Activated effector memory CD4-positive, alpha-beta T cell treated with anti-CD3 and anti-CD28 coated beads, Interleukin-2, amount 50 U/mL, for 16 hours (primary cell): ENCODE results near the gene SPATA32.
"Not testable (repeated sequence)": the region's sequence is repeated elsewhere in the genome, so short reads cannot be mapped to it uniquely, and the experiment has no call there.

Experiments used
- DNase-seq: peaks from one replicate; pipeline ENCODE4 v3.0.0-alpha.2; 2020

SPATA32 gene, protein sequence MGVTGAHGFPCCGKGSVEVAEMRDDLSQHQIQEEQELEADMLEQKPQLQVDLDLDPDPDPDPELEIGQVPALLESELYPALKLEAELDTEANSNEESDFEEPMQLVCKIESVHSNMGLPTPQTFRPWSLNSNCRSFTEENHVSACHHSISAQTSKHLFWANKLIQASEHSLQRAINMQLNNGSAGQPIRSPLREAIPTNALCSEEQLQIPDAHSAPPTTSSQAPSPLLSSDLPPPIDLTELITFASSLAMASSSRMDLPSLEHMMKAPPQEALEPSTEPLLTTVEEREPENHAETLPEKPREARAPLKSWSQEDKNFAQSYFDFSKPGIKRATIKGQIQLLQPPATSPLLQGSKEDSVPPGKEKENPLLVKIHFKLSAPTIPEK

DNA sequence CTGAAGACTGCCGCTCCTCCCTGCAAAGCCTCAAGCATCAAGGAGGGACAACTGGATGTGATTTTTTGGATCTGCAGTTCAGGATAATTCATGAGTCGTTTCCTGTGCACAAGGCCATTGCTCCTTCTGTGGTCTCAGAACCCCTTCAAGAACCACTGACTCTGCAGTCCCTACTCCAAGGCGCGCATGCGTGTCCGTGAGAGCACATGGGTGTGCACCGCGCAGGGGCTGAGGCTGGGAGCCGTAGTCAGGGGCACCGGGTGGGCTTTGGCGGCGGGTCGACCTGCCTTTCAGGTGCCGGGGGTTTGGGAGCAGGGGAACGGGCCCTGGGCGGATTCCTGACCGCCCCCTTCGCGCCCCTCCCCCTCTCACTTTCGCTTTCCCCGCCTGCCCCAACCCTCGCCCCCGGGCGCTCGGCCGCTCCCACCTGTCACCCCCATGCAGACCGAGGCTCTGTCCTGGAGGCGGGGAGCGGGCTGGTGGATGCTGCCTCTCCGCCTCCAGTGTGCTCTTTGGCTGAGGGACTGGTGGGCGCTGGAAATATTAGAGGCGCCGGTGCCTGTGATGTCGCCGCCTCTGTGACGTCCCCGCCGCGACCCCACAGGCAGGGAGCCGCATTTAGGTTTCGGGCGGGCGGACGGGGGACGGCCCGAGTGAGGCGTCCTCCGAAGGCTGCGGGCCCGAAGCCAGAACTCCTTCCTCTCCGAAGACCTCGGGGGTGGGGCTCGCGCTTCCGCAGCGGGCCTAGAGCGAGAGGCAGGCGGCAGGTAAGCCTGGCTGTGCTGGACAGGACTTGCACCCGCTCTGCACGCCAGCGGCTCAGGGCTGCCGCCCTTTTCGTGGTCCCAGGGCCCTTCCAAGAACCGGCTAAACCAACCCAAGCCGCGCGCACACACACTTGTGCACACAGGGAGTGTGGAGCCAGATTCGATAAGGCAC, at the start of gene SPATA32:
Gene SPATA32 (minus strand): TSS at position 518 of the 939 bp plus-strand sequence. CDS start 78 bp downstream, at position 440.
- peak; percentile 86 for DNase-seq

DNA sequence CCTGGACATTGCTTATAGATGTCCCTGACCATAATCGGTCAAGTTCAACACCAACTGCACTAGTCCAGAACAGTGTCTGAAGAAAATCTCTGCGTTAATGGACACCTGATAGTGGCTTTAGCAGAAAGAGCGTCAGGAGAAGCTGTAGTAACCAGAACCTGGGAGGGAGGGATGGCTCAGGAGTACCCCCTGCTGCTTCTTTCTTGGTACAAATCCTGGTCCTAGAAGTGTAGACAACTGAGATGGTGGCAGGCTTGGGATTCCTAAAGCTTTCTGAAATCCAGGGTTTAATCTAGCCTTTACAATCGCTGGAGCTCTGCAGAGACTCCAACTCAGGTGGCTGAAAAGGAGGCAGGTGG, 49.5 kb upstream of the SPATA32 start:
- no peak for DNase-seq

DNA sequence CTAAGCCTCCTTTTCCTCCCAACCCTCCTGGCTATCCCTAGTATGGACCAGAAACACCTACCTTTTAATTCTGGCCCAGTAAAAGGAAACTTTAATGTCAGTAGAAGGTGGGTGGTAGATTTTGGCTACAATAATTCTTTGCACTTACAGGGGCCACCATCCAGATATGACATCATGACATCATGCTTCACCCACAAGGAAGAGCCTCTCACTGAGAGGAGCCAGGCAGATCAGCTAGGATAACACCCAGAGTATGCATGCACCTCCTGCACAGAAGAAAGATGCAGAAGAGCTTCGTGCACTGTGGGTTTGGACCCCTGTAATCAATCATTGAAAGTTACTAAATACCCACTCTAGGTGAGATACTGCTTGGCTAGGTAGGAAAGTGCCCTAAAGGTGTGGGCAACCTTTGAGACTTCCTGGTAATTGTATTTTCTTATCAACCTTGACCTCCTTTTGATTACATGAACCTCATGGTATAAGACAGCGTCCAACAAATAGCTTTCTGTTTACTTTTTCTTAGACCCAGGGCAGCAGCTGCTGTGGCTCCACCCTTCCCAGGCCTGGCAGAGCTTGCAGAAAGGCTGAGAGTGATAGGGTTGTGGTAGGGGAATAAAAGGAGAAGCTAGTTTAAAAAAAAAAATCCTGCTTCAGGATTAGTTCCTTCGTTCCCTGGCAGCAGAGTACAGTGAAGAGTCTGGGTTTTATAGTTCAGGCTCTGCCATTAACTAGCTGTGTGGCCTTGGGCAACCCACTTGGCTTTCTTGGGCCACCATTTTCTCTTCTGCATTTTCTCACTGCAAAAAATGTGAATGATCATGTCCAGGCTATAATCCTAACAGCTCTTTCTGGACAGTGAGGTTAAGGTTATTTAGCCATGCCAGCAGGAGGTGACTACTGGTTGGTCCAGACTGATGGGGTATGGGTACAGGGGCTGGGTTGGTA, 48.8 kb upstream of the SPATA32 start:
- no peak for DNase-seq

DNA sequence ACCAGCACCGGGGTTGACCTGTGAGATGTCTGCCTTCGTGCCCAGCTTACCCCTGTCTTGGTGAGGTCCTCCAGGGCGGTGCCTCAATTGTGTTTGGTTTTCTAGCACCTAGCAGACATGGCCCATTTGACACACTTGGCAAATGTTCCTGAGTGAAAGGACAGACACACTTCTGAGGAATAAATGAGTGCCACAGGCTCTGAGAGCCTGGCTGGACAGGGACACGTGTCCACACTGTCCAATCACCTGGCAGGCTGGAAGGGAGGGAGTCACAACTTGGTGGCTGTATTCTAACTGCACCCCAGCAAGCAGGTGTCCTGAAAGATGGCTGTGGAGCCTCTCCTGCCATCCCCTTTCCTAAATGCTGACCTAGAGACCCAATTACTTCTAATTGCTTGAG, 47.5 kb upstream of the SPATA32 start:
- DNase-seq, result no peak

DNA sequence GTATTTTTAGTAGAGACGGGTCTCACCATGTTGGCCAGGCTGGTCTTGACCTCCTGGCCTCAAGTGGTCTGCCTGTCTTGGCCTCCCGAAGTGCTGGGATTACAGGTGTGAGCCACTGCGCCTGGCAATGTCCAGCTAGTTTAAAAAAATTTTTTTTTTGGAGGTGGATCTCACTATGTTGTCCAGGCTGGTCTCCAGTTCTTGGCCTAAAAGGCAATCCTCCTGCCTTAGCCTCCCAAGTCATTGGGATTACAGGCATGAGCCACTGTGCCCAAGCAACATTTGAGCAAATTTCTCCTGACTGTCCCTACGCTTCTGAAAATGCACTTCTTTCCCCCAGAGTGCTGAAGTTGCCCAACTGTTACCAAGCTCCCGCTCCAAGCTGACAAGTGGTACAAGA, 46.9 kb upstream of the SPATA32 start:
- DNase-seq, result no peak

DNA sequence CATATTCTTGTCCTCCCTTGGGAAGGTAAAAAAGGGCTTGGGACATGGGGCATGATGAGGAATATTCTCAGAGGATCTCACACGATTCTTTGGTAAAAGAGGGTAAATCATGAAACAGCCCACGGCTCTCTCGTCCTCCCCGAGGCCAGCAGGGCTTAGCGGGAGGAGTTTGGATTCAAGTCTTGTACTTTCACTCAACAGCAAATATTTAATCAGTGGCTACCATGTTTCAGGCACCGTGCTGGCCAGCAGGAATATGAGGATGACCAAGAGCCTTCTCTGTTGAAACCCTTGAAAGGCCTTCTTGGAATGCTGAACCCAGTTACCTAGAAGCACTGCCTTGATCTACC, 46.1 kb upstream of the SPATA32 start:
- no peak for DNase-seq

DNA sequence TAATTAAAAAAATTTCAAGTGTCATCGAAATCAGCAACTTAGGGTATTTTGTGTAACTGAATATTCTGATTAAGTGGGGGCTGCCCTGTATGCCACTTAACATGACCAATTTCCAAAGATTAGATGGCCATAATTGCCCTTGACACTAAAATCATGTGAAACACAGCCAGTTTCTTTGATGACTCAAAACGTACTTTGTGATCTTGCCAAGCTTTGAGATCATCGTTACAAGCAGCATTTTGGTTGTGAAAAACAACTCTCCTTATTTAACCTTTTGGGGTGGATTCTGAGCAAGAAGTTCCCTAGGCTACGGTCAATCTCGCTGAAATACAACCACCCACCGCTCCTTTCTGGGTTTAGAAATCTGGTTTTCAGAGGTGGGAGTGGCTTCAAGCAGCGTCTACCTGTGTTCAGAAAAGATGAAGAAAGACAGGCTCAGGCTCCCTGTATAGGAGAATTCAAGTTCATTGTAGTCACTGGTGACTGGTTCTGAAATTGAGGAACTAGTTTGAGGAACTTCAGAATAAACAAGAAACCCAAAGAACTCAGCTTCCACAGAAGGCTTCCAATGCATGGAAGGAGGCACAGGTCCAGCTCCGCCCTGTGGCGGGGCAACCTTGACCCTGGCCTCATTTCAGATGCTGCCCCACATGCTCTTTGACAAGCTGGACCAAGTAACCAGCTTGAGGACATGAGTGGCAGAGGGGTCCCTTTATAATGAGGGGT, 45.6 kb upstream of the SPATA32 start:
- peak; percentile 76 for DNase-seq

DNA sequence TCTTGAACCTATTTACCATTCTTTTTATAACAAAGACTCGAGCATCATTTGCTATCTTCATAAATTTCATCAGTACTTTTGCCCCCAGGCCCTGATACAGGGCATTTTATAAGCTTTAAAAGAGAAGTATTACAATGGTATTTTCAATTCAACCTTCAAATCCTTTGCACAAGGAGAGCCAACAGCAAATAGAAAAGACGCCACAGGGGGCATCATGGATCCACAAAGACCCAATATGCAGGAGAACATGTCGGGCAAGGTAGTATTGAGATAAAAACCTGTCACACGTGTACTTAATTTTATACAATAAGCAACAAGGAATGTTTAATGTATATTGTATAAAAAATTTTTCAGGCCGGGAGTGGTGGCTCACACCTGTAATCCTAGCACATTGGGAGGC, 44.7 kb upstream of the SPATA32 start:
- no peak for DNase-seq

DNA sequence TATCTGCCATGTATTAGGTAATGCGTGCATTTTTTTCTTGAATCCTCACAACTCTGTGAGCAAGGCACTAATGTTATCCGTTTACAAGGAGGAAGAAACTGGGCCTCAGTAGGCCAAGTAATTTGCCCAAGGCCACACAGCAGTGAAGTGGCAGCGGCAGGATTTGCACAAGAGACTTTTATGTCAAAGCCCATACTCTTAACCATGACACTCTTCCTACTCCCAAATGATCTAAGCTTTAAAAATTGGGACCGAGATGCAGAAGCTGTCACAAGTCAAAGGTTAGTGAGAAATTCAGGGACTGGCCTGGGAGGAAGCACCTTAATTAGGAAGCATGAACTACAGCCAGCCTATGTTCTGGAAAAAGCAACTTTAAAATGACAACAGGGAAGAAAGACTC, 44.2 kb upstream of the SPATA32 start:
- DNase-seq, result no peak

DNA sequence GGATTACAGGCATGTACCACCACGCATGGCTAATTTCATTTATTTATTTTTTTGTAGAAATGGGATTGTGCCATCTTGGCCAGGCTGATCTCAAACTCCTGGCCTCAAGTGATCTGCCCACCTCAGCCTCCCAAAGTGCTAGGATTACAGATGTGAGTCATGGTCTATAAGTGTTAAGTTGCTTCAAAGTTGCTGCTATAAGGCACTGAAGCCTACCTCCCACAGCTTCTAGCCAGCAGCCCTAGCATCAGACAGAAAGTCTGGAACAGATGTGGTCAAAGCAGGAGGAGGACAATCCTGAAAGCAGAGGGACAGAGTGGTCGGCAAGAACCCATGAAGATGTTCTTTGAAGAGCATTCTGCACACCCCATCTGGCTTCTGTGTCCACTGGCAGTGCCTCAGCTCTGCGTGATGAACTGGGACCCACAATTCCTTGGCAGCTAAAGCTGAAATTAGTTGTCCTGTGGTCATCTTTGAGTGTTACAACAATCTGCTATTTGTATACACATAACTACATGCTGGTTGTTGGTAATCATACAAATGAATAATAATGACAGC, 43.7 kb upstream of the SPATA32 start:
- no peak for DNase-seq

DNA sequence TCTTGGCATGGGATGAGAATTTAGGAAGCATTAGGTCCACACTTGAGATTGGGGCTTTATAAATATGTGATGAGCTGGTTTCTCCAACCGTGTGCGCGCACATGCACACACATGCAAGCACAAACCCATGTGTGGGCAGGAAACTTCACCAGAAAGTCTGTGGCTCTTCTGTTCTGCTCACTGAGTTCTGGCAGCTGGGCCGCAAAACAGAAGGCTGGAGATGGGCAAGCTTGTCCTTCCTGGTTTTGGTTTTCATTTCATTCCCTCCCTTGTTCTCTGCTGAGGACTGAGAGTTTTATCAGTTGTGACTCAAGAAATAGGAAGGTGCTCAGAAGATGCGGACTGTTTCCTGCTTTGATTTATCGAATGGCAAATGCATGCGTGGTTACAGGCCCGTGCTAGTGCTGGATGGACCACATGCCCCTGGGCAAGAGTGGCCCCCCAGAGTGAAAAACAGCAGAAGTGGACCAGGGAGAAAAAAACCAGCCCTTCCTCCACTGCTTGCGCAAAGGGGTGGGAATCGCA, 40.8 kb upstream of the SPATA32 start:
- no peak for DNase-seq

DNA sequence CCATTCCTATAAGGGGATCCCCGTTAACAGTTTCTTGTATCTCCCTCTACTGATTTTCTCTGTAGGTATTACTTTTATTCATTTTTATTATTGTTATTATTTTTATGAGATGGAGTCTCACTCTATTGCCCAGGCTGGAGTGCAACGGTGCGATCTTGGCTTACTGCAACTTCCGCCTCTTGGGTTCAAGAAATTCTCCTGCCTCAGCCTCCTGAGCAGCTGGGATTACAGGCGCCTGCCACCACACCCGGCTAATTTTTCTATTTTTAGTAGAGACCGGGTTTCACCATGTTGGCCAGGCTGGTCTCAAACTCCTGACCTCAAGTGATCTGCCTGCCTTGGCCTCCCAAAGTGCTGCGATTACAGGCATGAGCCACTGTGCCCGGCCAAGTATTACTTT, 40.3 kb upstream of the SPATA32 start:
- DNase-seq, result not testable (repeated sequence)

DNA sequence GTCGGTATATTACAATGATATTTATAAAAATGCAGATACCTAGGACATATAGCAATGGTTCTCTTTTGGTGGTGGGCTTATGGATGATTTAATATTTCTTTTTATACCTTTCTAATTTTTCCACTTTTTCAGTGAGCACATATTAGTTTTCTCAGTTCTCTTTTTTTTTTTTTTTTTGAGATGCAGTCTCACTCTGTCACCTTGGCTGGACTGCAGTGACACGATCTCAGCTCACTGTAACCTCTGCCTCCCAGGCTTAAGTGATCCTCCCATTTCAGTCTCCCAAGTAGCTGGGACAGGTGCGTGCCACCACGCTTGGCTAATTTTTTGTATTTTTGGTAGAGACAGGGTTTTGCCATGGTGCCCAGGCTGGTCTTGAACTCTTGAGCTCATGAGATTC, 39.8 kb upstream of the SPATA32 start:
- no peak for DNase-seq

DNA sequence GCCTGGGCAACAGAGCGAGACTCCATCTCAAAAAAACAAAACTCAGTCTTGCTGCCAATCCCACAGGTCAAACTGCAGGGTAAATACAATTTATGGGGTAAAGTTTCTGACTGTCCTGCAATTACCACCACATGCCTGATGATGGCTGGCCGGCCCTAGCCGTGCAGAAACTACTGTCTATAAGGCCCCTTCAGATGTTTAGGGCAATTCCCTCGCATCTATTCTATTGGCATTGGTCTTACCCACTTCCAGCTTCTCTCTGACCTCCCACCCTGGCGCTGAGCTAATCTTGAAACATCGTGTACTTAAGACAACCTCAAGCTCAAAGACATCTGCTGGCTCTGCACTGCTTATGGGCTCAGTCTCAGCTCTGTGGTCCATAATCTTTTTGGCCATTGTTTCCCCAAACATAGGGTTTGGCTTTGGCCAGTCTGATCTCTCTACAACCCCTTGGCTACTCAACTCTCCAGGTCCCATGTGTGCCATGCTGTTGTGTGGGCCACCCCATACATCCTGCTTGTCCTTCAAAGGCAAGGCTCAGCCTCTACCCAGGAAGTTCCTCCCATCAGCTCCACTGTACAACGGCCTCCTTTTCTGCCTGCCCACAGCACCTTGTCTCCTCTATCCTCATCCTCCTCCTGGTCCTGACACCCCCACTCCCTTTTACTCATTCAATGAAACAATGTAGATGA, 38.3 kb upstream of the SPATA32 start:
- DNase-seq, result no peak

DNA sequence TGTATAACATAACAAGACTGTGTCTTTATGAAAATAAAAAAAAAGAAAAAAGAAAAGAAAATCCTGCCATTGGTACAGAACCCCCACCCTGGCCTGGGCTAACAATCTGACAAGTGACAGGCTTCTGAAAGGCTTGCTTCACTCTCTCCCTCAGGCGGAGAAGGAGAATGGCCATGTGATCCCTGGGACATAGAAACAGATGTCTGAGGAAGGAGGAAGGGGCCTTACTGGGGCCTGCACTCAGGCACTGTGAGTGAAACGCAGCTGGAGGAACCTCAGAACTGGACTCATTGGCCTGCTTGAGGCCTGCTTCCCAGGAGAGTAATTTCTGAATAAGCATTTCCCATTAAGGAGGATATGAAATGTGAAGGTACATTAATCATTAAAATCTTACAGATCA, 37.5 kb upstream of the SPATA32 start:
- no peak for DNase-seq

DNA sequence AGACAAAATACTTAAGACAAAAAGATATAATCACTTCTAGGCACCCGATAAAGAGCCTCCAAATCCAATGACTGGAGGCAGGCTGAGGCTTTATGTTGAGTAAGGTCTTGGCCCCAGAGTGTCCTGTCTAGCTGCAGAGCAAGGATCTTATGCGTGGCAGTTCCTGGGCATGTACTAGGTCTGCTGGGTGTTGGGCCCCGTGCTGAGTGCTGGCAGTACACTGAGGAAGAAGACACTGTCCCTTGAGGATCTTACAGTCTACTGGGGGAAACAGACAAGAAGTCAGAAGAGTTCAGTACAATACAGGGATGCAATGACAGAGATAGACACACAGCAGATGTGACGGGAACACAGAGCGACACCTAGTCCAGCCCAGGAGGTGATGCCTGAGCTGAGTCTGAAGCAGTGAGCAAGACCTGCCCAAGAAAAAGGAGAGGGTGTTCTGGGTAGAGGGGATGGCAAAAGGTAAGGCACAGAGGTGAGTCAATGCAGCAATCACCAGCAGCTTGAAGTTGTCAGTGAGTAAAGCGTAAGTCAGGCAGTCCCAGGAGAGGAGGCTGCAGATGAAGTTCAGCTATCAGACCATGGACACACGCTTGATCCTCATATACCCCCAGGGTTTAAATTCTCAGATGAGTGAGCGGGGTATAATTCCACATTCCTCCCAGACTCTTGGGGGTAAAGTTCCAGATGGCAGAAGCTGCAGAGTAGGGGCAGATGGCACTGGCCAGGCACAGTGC, 36.8 kb upstream of the SPATA32 start:
- no peak for DNase-seq

DNA sequence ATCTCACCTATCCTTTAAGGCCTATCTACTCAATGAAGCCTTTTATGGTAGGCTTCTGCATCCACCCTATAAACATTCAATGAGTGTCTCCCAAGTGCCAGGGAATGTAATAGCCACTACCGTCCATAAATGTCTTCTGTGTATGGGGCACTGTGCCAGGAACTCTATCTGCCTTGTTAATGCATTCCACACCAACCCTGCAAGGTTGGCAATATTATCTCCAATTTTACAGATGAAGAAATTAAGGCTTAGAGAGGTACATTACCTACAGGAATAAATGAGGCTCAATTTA, 34.9 kb upstream of the SPATA32 start:
- DNase-seq, result no peak

DNA sequence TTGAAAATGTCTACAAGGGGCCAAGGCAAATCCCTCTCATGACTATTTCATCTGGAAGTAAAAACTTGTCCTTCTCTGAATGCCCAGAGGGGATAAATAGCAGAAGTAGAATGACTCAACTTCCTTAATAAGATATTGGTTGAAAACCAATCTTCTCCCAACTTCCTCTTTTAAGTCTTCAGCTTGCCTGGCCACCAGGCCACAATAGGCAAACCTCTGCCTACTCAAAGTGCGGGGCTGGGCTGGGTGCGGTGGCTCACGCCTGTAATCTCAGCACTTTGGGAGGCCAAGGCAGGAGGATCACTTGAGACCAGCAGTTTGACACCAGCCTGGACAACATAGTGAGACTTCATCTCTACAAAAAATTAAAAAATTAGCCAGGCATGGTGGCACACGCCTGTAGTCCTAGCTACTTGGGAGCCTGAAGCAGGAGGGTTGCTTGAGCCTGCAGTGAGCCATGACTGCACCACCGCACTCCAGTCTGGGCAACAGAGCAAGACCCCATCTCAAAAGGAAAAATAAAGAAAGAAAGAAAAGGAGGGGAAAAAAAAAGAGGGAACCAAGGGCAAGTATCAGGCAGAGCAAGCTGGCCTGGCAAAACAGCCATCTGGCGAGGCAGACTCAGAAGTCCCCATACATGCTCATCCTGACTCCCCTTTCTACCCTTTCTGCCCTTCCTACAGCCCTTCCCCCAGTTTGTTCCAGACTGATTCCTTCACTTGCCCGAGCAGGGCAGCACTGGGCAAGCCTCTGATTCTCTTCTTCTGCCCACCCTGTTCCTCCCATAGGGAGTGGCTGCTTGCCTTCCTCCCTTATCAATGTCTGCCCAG, 34.3 kb upstream of the SPATA32 start:
- DNase-seq, result no peak

DNA sequence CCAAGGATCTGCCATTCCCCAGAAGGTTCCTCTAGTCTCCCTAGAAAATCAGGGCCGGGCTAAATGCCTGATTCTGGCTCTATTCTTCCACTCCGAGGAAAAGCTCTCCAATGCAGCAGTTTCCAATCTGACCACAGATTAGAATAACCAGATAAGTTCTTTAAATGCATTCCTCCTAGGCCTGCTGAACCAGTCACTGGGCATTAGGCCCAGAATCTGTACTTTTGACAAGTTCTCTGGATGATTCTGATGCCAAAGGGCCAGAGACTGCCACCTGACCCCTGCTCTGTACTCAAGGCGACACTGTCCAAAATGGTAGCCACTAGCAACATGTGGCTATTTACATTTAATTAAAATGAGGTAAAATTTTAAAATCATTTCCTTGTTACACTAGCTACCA, 32.6 kb upstream of the SPATA32 start:
- DNase-seq, result no peak
